HG03103 (cell line): ENCODE measurements around the gene DIO1.

Source experiments
- ATAC-seq: cut with Tn5 transposase; IDR thresholded peaks from one replicate; pipeline ENCODE4 v1.9.1; 2021; ENCODE audit warnings: low read depth; ENCODE audit not compliant: unreplicated experiment

DIO1 gene

DNA sequence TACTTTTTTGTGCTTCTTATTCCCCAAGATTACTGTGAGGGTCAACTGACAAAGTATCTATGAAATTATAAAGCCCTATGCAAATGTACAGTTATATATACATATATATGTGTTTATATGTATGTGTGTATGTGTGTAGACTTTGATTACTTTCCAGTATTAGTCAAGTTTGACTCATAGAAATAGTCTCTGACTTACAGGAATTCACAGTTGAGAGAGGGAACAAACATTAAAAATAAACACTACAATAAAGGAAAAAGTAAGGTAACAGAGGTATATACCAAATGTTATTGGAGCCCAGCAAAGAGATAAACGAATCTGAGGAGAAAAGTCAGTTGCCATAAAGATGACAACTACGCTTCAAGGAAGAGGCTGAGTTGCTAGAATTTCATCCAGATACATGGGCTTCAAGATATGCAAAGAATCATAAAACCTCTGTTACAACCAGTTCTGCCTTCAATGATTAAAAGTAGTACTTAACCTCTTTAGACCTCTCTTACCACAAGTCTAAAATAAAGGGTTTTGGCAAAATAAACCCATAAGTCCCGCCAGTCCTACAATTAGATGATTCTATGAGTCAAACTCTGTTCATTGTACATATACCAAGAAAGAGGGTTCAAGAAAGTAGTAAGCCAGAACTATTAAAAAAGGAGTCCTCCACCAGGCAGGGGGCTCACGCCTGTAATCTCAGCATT, 44.3 kb downstream of the DIO1 start:
- ATAC-seq: no peak

DNA sequence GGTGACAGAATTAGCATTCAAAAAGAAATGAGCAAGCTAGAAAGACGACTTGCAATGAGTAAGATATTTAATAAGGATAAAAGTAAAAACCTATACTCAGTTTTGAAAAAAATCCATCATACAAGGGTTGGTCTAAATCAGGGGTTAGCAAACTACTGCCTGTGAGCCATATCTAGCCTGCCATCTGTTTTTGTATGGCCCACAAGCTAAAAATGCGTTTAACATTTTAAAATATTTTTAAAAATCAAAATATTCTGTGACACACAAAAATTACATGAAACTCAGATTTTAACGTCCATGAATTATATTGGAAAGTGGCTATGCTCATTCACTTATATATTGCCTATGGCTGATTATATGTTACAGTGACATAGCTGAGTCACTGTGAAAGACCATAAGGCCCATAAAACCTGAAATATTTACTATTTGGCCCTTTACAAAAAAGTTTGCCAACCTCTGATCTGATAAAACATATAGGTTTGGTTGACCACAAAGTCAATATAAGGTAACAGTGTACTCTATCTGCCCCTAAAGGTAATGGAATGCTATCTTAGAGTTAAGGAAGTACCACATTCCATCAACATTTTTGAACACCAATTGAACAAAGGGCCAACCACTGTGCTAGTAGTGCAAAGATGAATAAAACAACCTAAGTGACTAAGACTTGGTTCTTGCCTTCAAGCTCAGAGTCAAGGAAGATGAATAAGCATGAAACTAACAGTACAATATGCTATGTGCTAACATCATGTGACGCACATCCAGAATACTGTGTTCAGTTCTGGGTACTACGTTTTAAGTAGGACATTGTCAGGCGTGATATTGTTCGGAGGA, 48.4 kb downstream of the DIO1 start:
- ATAC-seq: no peak

DNA sequence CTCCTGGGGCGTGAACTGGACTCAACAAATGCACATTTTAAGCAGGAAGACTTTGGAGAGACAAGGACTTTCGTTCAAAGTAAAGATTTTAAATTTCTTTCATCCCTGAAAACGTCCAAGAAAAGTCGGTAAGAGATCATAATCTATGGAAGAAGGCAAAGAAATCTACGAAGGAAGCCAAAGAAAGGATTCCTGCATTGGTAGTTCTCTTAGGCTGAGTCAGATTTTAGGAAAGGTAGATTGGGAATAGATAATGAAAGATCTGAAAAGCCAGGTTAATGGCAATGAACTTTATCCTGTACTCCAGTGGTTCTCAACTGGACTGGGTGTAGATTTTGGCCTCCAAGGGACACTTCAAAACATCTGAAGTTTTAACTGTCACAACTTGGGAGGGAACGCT, 49.1 kb downstream of the DIO1 start:
- ATAC-seq: no peak

DNA sequence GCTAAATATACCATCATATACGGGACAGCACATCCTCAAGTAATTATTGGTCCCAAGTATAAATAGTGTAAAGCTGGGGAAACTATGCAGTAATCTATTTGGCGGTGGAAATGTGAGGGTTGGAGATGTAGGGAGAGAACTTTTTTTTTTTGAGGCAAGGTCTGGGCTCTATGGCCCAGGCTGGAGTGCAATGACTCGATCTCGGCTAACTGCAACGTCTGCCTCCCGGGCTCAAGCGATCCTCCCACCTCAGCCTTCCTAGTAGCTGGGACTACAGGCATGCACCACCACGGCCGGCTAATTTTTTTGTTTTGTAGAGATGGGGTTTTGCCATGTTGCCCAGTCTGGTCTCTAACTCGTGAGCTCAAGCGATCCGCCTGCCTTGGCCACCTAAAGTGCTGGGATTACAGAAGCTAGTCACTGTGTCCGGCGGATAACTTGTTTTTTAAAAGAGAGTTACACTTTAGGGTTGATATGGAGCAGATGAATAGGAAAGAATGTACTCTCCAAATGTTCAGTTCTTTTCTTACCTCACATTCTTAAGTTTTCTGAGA, 49.6 kb downstream of the DIO1 start:
- no peak for ATAC-seq

DNA sequence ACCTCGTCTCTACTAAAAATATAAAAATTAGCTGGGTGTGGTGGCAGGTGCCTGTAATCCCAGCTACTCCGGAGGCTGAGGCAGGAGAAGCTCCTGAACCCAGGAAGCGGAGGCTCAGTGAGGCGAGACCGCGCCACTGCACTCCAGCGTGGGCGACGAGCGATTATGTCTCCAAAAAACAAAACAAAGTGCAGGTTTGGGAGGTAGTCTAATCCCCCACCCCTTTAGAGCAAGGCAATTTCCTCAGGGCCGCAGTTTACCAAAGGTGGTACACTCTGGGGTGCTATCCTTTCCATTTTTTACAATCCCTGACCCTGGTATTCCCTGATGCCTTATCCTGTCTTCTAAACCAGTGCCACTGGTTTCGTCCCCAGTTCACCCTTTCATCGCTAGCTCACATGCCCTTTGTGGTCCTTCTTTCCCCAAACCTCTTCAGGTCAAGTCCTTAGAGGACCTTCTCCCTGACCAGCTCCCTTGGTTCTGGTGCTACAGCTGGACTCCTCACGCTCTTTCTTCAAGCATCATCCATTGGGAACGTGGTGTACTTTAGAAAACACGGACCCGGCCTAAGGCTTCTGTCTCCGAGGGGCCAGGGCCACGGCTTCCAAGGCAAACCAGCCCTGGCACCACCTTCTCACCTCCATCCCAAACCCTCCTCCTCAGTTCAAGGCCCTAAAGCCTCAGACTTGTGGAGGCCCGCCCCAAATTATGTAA, 50.6 kb downstream of the DIO1 start:
- ATAC-seq: no peak

DNA sequence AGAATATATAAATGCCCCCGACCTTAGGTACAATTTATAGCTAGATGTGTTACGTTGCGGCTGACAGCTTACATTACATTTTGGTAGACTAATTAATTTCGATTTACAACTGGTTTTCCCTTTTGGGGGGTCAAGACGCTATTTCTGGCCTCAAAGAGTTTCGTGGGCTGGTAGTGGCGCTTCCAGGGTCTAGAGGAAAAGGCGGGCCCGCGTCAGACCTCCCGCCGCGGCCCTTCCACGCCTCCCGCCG, 51.1 kb downstream of the DIO1 start:
- no peak for ATAC-seq

DNA sequence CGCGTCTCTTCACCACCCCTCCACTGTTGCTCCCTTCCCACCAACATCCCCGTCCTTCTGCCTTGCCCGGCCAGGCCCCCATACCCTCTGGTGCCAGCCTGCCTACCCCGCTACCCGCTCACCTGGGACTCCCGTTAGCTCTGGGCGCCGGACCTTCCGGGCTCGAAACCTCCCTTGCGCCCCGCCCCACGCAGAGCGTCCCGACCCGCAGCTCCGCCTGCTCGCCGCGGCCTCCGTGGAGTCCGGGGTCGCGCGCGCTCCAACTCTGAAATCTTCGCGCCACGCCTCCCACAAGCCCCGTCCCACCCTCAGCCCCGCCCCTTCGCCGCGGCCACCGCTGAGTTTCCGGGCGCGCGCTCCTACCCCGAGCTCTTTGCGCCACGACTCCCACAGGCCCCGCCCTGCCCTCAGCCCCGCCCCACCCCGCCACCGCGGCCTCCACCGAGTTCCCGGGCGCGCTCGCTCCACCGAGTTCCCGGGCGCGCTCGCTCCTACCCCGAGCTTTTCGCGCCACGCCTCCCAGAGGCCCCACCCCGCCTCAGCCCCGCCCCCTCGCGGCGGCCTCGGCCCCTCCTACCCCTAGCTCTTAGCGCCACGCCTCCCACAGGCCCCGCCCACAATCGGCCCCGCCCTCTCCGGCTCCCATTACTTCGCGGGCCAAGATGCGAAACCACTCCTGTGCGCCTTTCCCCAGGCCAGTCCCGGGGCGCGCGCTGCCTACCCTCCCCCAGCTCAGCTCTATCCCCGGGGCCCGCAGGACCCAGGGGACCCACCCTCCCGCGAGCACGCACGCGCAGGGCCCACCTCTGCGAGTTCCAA, 51.7 kb downstream of the DIO1 start, which contains the start of gene IFT25:
IFT25 (minus strand) TSS at position 267 of the 819 bp plus-strand sequence. CDS start 5,617 bp downstream, outside the sequence.
- ATAC-seq: peak; percentile 63

DNA sequence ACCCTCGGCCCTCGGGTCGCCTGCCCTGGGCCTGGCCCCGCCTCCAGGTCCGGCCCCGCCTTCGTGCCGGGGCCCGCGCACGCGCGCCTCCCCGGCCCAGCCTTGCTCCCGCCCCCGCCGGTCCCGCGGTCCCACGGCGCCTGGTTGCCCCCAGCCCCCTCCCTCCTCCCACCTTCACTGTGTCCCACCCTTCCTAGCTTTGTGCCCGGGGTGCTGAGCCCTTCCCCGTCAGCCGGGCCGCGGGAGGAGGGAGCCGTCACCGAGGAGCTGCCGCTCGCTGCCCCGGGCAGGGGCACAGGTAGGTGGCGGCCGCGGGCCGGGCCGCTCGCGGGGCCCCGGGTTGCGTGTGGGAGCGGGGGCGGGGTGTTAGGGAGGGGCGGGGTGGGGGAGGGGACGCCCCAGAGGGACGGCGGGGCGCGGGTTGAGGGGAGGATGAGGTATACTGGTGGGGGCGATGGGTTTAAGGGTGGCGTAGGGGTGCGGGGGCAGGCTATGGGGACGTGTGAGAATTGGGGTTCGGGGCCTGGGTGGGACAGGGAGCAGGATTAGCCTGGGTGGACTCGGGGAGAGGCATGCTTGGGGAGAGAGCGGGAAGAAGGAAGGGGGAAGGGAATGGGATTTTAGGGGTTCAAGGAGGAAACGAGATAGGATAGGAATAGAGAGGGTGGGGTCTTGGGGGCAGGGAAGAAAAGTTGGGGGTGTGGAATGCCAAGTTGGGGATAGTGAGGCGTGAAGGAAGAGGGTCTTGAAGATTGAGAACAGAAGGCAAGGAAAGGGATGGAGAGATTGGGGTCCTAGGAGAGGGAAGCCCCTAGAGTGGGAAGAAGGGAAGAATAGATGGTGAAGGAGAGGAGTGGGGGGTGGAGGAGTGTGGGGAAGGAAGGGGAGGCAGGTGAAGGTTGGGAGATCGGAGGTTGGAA, 52.5 kb downstream of the DIO1 start, which contains the start of gene LRRC42:
LRRC42 (plus strand) TSS at position 99 of the 920 bp plus-strand sequence. CDS start 5,650 bp downstream, outside the sequence.
- ATAC-seq: peak; percentile 53

DNA sequence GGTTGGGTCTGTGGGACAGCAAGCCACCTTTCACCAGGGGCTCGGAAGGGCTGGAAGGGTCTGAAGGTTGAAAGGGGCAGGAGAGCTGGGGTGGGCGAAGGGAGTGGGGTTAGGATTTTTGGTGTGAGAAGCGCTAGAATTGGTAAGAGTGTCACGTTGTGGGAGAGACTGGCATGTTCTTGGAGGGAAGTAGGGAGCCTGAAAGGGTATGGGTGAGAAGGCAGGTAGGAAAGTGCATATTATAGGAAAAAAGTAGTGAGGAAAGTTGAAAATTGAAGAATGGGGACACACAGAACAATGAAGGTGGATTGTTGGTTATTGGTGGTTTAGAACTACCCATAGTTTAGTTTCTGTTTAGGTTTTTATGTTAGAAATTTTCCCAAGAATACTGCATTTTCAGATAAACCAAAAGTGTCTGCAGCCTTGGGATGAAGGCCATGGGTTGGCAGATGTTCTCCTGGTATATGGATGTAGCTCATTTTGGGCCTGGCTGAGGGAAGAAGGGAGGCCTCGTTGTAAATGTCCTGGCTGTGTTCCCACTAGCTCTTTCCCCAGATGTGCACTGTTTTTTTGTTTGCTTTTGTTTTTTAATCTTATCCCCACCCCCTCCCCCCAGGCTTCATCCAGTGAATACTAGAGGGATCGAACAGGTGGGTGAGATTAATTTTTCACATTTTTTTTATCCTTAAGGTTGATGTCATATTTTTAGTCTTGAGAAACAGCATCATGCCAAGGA, 53.4 kb downstream of the DIO1 start:
- ATAC-seq: no peak

DNA sequence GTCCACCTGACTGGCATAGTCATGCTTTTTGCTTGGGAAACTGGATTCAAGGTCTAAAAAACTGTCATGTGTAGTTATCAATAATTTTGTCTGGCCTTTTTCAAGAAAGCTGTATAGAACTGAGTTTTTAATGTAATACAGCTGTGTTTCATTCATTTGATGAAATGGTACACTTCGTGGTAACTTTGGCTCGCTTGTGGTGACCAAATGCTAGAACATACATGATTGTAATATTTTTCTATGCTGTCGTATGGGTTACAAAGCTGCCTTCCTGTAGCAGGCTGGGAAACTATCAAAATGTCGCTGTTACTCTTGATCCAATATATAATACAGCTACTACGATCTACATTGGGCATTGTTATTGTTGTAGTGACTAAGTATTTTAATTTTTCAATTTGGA, 54.3 kb downstream of the DIO1 start:
- ATAC-seq: no peak

DNA sequence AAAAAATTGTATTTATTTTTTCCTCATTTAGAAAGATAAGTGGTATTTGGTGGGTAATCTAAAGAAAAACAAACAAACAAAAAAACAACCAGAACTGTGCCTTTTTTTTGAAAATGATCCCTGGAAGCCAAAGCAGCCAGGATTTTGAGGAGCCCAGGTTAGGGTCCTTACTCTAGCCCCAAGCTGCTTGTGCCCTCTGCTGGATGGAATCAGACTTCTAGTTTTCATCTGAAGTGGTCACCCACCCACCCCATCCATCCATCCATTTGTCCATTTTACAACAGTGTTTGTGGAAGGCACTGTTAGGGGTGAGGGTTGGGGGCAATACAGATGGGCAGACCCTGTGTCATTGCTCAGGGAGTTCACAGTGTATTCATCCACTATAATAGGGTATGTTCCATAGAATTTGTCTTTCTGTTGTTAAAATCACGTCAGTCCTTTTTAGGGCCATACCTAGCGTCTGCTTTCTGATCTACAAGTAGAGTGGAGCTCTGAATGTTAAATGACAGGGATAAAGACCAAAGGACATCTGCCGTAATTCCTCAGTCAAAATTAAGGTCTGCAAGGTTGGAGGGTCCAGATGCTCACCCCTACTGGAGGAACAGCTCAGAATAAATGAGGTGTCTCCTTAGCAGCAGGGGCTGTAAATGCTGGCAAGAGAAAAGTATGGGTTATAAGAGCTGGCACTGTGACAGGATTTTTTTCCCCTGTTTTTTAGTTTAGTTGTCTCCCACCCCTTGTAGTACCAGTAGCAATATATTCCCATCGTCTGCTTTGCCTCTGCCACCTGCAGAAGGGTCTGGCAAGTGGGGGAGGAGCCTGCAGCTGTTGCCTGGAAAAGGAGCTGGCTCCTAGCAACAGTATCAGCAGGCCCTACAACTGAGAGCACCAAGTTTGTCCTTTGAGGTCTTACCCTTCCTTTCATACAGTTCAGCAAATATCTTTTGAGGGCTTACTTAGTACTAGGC, 55.3 kb downstream of the DIO1 start:
- ATAC-seq: no peak

DNA sequence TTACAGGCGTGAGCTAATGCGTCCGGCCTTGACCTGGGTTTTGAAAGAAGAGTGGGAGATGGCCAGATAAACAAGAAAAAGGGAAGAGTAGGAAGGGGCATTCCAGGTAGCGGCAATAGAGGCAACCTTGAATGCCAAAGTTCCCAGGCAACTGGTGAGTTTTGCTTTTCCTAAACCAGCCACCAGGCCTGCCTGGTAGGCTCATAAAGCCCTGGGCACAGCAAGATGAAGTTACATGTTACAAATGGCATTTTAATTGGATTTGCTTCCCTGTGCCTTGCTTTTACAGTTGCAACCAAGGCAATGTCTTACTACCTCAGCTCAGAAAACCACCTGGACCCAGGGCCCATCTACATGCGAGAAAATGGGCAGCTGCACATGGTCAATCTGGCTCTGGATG, 57.7 kb downstream of the DIO1 start:
- no peak for ATAC-seq

DNA sequence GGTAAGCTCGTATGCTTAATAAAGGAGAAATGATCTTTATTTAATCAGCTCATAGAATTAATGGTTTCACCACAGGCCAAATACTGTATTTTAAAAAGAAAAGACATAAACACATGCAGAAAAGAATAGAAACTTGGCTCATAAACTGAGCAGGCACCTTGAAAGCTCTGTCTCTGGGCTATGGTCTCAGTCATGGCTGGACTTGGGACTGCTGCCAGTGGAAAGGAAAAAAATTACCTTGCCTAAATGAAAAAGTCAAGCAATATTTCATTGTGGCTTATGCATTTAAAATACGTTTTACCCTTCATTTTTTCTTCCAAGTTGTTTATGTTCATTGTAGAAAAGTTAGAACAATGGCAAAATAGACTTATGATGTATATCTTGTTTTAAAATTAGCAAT, 60.1 kb downstream of the DIO1 start:
- ATAC-seq: no peak

DNA sequence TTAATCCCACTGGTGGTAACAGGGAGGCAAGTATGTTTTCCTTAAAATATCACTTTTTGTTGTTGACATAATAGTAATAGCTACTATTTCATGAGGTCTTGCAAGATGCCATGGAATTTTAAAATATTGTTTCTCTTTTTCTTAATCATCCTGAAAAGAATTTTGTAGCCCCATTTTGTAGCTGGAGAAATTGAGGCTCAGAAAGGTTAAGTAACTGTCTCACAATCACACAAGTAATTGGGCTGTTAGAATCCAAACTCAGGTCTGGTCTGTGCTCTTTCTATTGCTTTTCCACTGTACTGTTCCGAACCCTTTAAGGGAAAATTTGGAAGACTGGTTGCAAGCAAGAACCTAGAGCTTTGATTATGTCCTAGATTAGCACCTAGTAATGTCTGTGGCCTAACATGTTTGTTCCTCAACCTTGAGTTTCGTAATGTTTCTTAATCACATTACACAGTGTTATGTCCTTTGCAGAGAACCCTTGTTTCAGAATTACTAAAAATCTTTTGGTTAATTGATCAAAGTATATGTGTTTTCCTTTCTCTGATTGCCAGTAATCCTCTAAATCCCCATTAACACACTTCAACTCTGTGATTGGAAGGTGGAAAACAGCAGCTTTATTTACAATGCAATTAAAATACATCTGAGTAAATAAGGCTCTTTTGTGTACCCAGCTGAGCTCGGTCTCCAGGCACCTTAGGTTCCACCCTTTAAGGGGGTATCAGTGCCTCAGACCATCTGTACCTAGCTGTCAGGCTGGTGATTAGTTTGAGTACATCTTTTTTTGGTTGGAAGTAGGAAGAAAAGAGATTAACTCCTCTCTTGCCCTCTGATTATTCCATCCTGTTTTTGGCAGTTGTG, 62.6 kb downstream of the DIO1 start:
- no peak for ATAC-seq

DNA sequence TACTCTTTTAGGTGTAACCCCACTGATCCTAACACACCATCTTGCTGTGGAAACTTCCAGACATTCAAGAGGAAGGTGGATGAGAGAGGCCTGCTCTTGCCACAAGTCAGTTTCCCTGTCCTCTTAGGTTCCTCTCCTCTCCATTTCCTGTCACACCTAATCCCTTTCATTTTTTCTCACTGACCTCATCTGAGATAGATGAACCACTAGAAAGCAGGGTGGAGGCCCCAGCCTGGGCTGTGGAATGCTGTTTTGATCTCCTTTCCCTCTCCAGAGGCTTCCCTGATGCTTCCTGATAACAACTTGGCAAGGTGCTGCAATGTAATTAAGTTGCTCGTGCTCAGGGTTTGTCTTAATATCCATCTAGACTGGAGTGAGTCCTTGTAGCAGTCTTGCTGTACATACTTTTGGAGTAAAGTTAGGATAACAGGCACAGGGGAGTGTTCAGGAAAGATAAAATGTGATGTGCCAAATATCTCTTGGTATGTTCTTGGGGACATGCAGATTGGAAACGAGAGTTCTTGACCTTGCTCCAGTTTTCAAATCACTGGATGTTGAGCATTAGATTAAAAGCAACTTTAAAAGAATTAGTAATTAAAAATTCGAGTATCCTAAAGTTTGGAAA, 63.3 kb downstream of the DIO1 start:
- no peak for ATAC-seq

DNA sequence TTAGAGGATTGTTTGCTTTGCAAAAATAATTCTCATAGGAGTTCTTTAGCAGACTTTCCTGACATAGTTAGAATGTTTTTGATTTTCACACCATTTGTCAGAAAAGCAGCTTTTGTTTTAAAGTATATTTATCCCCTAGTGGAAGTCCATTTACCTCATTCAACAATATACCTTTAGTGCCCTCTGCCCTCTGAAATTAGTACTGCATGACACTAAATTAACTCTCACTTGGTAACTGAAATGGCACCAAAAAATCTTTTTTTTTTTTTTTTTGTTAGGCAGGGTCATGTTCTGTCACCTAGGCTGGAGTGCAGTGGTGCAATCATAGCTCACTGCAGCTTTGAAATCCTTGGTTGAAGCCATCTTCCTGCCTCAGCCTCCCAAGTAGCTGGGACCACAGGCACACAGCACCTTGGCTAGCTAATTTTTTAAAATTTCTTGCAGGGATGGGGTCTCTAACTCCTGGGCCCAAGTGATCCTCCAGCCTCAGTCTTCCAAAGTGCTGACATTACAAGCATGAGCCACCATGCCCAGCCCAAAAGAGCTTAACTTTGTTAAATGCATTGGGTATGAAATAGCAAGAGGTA, 65.8 kb downstream of the DIO1 start:
- no peak for ATAC-seq
